Erythroblast (primary cell): ENCODE measurements around the gene SCUBE2.

ENCODE experiments used
- GATA1 ChIP-seq: IDR thresholded peaks from 2 replicates; pipeline ENCODE4 v1.6.1; 2011; ENCODE audit warnings: low read depth, mild to moderate bottlenecking, control low read depth, low read length, moderate library complexity
- POLR2A ChIP-seq: IDR thresholded peaks from 2 replicates; pipeline ENCODE4 v1.6.1; 2011; ENCODE audit warnings: mild to moderate bottlenecking, low read length

GRCh38 chr11:9047964-9048523 is 43.4 kb downstream of the SCUBE2 start:
- TF ChIP-seq POLR2A (no peak), GATA1 (no peak)
